Natural killer cell treated with Interleukin-12 subunit alpha and Interleukin-12 subunit beta and Interleukin-15 and Interleukin-18, amount 100 ng/mL, for 72 hours (primary cell): ENCODE data around the gene KLHL17. TPM values are rescaled to one million over a fixed set of nuclear protein-coding genes. Genes with fewer than 3 reads are reported as not detected.

Experiments
- ATAC-seq, 2 donors: fragments of 150-1000 bp; cut with Tn5 transposase in 1 of 2; sonication (Bioruptor Pico), chemical (Tn5 transposase) in 1 of 2; 2 replicates each; pipeline ENCODE4 v1.10.0; 2021
- DNase-seq: peaks from one replicate; pipeline ENCODE4 v3.0.0; 2022; ENCODE audit warnings: low spot score
- H3K27ac Mint-ChIP-seq, 2 donors: 1 replicate in 1 of 2; 2 replicates in 1 of 2; pipeline ENCODE4 v1.8.0; 2022; ENCODE audit warnings: mixed read lengths in 2 of 2, mild to moderate bottlenecking in 1 of 2, moderate library complexity in 1 of 2
- H3K27me3 Mint-ChIP-seq, 2 donors: 1 replicate in 1 of 2; 2 replicates in 1 of 2; pipeline ENCODE4 v1.8.0; 2022; ENCODE audit warnings: mixed read lengths in 2 of 2
- H3K36me3 Mint-ChIP-seq: one replicate; pipeline ENCODE4 v1.8.0; 2022; ENCODE audit warnings: mixed read lengths
- H3K4me1 Mint-ChIP-seq, 2 donors: 1 replicate in 1 of 2; 2 replicates in 1 of 2; pipeline ENCODE4 v1.8.0; 2022; ENCODE audit warnings: low read depth in 2 of 2, mixed read lengths in 2 of 2, mild to moderate bottlenecking in 1 of 2
- H3K4me3 Mint-ChIP-seq: one replicate; pipeline ENCODE4 v1.8.0; 2022; ENCODE audit warnings: mixed read lengths
- H3K9me3 Mint-ChIP-seq: 2 replicates; pipeline ENCODE4 v1.8.0; 2022; ENCODE audit warnings: mixed read lengths
- total RNA-seq, 2 donors: library from RNA; stranded (reverse); gene quantifications; one replicate each; pipeline ENCODE4 v1.2.3, GENCODE V29; 2022

The KLHL17 gene
- total RNA-seq, 2 donors from 2014 or later: 19.0 to 27.9 TPM

- Mint-ChIP-seq H3K27me3 (no peaks in the 10 kb centered on the region), H3K27ac (peak within 1 kb of the TSS; percentile 84 to 99), H3K4me1 (peaks cover 23 to 35% of the 10 kb centered on the region in 2 donors), H3K4me3 (peak within 1 kb of the TSS; percentile 91), H3K9me3 (peaks cover 3% of the 10 kb centered on the region), H3K36me3 (no peaks in the 10 kb centered on the region)
- peak; percentile 94 for ATAC-seq
- DNase-seq: peak; percentile 91
Observed at GRCh38 chr1:1013105-1013921, 52.9 kb downstream of the KLHL17 start, which contains the start of gene ISG15. Gene ISG15 (plus strand): TSS chr1:1013497. CDS start chr1:1013574, 77 bp downstream.

- no peak for DNase-seq
- Mint-ChIP-seq H3K27ac (peak overlapping the region; percentile 84 to 99), H3K4me1 (peaks cover 21 to 32% of the 10 kb centered on the region in 2 donors), H3K36me3 (no peaks in the 10 kb centered on the region), H3K4me3 (peak overlapping the region; percentile 91), H3K9me3 (peaks cover 1% of the 10 kb centered on the region), H3K27me3 (no peaks in the 10 kb centered on the region)
- ATAC-seq: peak in 1 of 2 donors; percentile 13
Observed at GRCh38 chr1:1013922-1014648, 53.7 kb downstream of the KLHL17 start.

- peak overlapping the region in 1 of 2 donors; percentile 99 for H3K27ac Mint-ChIP-seq
- peak overlapping the region; percentile 91 for H3K4me3 Mint-ChIP-seq
- H3K36me3 Mint-ChIP-seq: no peaks in the 10 kb centered on the region
- H3K4me1 Mint-ChIP-seq: peaks cover 18 to 29% of the 10 kb centered on the region in 2 donors
- H3K9me3 Mint-ChIP-seq: no peaks in the 10 kb centered on the region
- DNase-seq: no peak
- no peak for ATAC-seq
- no peaks in the 10 kb centered on the region for H3K27me3 Mint-ChIP-seq
Observed at GRCh38 chr1:1014799-1015681, 54.7 kb downstream of the KLHL17 start.

Other genes with a start within 250 kb of the KLHL17 start
- gene SAMD11, start 36.7 kb upstream of the KLHL17 start, total RNA-seq: not detected
- gene NOC2L, start 1.3 kb upstream of the KLHL17 start, total RNA-seq: 100 to 1,000 TPM; 113 to 143 TPM
- gene PLEKHN1, start 5.9 kb downstream of the KLHL17 start, total RNA-seq: 1 to 10 TPM; 1.4 TPM
- gene PERM1, start 21.5 kb downstream of the KLHL17 start, total RNA-seq: not detected
- not detected for gene HES4, start 39.5 kb downstream of the KLHL17 start, total RNA-seq
- 10 to 100 TPM; 15.2 to 44.3 TPM for gene ISG15, start 52.9 kb downstream of the KLHL17 start, total RNA-seq
- 1 to 10 TPM; 9.3 to 9.4 TPM for gene AGRN, start 59.5 kb downstream of the KLHL17 start, total RNA-seq
- gene RNF223, start 113.7 kb downstream of the KLHL17 start, total RNA-seq: not detected
- gene C1orf159, start 155.5 kb downstream of the KLHL17 start, total RNA-seq: 10 to 100 TPM; 18.6 to 37.1 TPM
- under 1 TPM in 1 of 2 donors, not detected in 1; 0.31 TPM for gene TTLL10, start 213.3 kb downstream of the KLHL17 start, total RNA-seq
- gene TNFRSF18, start 246.0 kb downstream of the KLHL17 start, total RNA-seq: 100 to 1,000 TPM; 295 to 591 TPM